ENCODE results near the gene SORCS2.
"Not testable (repeated sequence)": the region's sequence is repeated elsewhere in the genome, so short reads cannot be mapped to it uniquely, and the experiment has no call there.

The SORCS2 gene

GRCh38 chr4:7156761-7157488 is 35.4 kb upstream of the SORCS2 start:
- Mint-ChIP-seq H3K36me3 (no peaks in the 10 kb centered on the region), H3K27ac (no peak overlapping the region), H3K4me3 (no peak overlapping the region), H3K9me3 (no peaks in the 10 kb centered on the region), H3K4me1 (no peaks in the 10 kb centered on the region)
- no peak for DNase-seq (ENCODE audit: low spot score in 2 of 2)
- no peak for ATAC-seq

- H3K9me3 Mint-ChIP-seq = no peaks in the 10 kb centered on the region
- no peak overlapping the region for H3K4me3 Mint-ChIP-seq
- no peak overlapping the region for H3K27ac Mint-ChIP-seq
- H3K36me3 Mint-ChIP-seq = no peaks in the 10 kb centered on the region
- ATAC-seq = no peak
- no peaks in the 10 kb centered on the region for H3K4me1 Mint-ChIP-seq
- DNase-seq (ENCODE audit: low spot score in 2 of 2) = no peak
Observed at GRCh38 chr4:7157666-7158065, 34.7 kb upstream of the SORCS2 start.

GRCh38 chr4:7158081-7158750 is 34.1 kb upstream of the SORCS2 start:
- Mint-ChIP-seq H3K4me3 (no peak overlapping the region), H3K27ac (no peak overlapping the region), H3K4me1 (no peaks in the 10 kb centered on the region), H3K9me3 (no peaks in the 10 kb centered on the region), H3K36me3 (no peaks in the 10 kb centered on the region)
- ATAC-seq (no peak), DNase-seq (ENCODE audit: low spot score in 2 of 2) (no peak)

GRCh38 chr4:7158991-7159390 is 33.3 kb upstream of the SORCS2 start:
- Mint-ChIP-seq H3K9me3 (no peaks in the 10 kb centered on the region), H3K4me3 (no peak overlapping the region), H3K27ac (no peak overlapping the region), H3K36me3 (no peaks in the 10 kb centered on the region), H3K4me1 (no peaks in the 10 kb centered on the region)
- DNase-seq (ENCODE audit: low spot score in 2 of 2) = no peak
- no peak for ATAC-seq

- Mint-ChIP-seq H3K9me3 (no peaks in the 10 kb centered on the region), H3K27ac (no peak overlapping the region), H3K4me3 (no peak overlapping the region), H3K4me1 (no peaks in the 10 kb centered on the region), H3K36me3 (no peaks in the 10 kb centered on the region)
- no peak for ATAC-seq
- DNase-seq (ENCODE audit: low spot score in 2 of 2) = no peak
Observed at GRCh38 chr4:7159923-7160322, 32.4 kb upstream of the SORCS2 start.

- Mint-ChIP-seq H3K36me3 (no peaks in the 10 kb centered on the region), H3K4me1 (no peaks in the 10 kb centered on the region)
- no peak for ATAC-seq
Observed at GRCh38 chr4:7160439-7160838, 31.9 kb upstream of the SORCS2 start.

GRCh38 chr4:7160951-7161440 is 31.3 kb upstream of the SORCS2 start:
- Mint-ChIP-seq H3K4me3 (no peak overlapping the region), H3K36me3 (no peaks in the 10 kb centered on the region), H3K4me1 (no peaks in the 10 kb centered on the region), H3K27ac (no peak overlapping the region), H3K9me3 (no peaks in the 10 kb centered on the region)
- no peak for ATAC-seq
- DNase-seq (ENCODE audit: low spot score in 2 of 2) = no peak

More at GRCh38 chr4:7160439-7160838, 31.9 kb upstream of the SORCS2 start:
- H3K4me3 Mint-ChIP-seq = no peak overlapping the region
- H3K27ac Mint-ChIP-seq = no peak overlapping the region
- no peaks in the 10 kb centered on the region for H3K9me3 Mint-ChIP-seq
- DNase-seq (ENCODE audit: low spot score in 2 of 2) = no peak

GRCh38 chr4:7161721-7162214 is 30.6 kb upstream of the SORCS2 start:
- Mint-ChIP-seq H3K9me3 (no peaks in the 10 kb centered on the region), H3K4me1 (no peaks in the 10 kb centered on the region), H3K4me3 (no peak overlapping the region), H3K36me3 (no peaks in the 10 kb centered on the region), H3K27ac (no peak overlapping the region)
- ATAC-seq (no peak), DNase-seq (ENCODE audit: low spot score in 2 of 2) (no peak)

GRCh38 chr4:7165056-7165873 is 27.1 kb upstream of the SORCS2 start:
- not testable (repeated sequence) for H3K27ac Mint-ChIP-seq; H3K36me3 Mint-ChIP-seq; H3K9me3 Mint-ChIP-seq; DNase-seq (ENCODE audit: low spot score in 2 of 2); H3K4me3 Mint-ChIP-seq; ATAC-seq
- peaks cover 16% of the 10 kb centered on the region for H3K4me1 Mint-ChIP-seq

- H3K4me1 Mint-ChIP-seq = peaks cover 16% of the 10 kb centered on the region
- no peak overlapping the region for H3K27ac Mint-ChIP-seq
- H3K4me3 Mint-ChIP-seq = no peak overlapping the region
- H3K9me3 Mint-ChIP-seq = no peaks in the 10 kb centered on the region
- H3K36me3 Mint-ChIP-seq = no peaks in the 10 kb centered on the region
- ATAC-seq (no peak), DNase-seq (ENCODE audit: low spot score in 2 of 2) (no peak)
Observed at GRCh38 chr4:7165874-7166201, 26.5 kb upstream of the SORCS2 start.

GRCh38 chr4:7166237-7166636 is 26.1 kb upstream of the SORCS2 start:
- no peak overlapping the region for H3K27ac Mint-ChIP-seq
- H3K4me1 Mint-ChIP-seq = peaks cover 16% of the 10 kb centered on the region
- DNase-seq (ENCODE audit: low spot score in 2 of 2) = no peak
- no peak overlapping the region for H3K4me3 Mint-ChIP-seq
- no peak for ATAC-seq
- no peaks in the 10 kb centered on the region for H3K9me3 Mint-ChIP-seq
- H3K36me3 Mint-ChIP-seq = no peaks in the 10 kb centered on the region

GRCh38 chr4:7166981-7167700 is 25.2 kb upstream of the SORCS2 start:
- ATAC-seq (no peak), DNase-seq (ENCODE audit: low spot score in 2 of 2) (no peak)
- no peaks in the 10 kb centered on the region for H3K36me3 Mint-ChIP-seq
- no peaks in the 10 kb centered on the region for H3K9me3 Mint-ChIP-seq
- no peak overlapping the region for H3K4me3 Mint-ChIP-seq
- no peak overlapping the region for H3K27ac Mint-ChIP-seq
- H3K4me1 Mint-ChIP-seq = peaks cover 16% of the 10 kb centered on the region

GRCh38 chr4:7167706-7168105 is 24.6 kb upstream of the SORCS2 start:
- Mint-ChIP-seq H3K4me1 (peaks cover 16% of the 10 kb centered on the region), H3K9me3 (no peaks in the 10 kb centered on the region), H3K36me3 (no peaks in the 10 kb centered on the region), H3K4me3 (no peak overlapping the region), H3K27ac (no peak overlapping the region)
- DNase-seq (ENCODE audit: low spot score in 2 of 2) = no peak
- ATAC-seq = no peak

GRCh38 chr4:7168106-7168505 is 24.2 kb upstream of the SORCS2 start:
- Mint-ChIP-seq H3K4me1 (peaks cover 16% of the 10 kb centered on the region), H3K9me3 (no peaks in the 10 kb centered on the region), H3K36me3 (no peaks in the 10 kb centered on the region), H3K4me3 (no peak overlapping the region), H3K27ac (no peak overlapping the region)
- no peak for DNase-seq (ENCODE audit: low spot score in 2 of 2)
- no peak for ATAC-seq

GRCh38 chr4:7169134-7169533 is 23.2 kb upstream of the SORCS2 start:
- no peaks in the 10 kb centered on the region for H3K9me3 Mint-ChIP-seq
- peak overlapping the region; percentile 32 for H3K27ac Mint-ChIP-seq

More at GRCh38 chr4:7169134-7169533, 23.2 kb upstream of the SORCS2 start:
- Mint-ChIP-seq H3K4me3 (peak overlapping the region; percentile 15), H3K36me3 (no peaks in the 10 kb centered on the region), H3K4me1 (peaks cover 16% of the 10 kb centered on the region)
- no peak for DNase-seq (ENCODE audit: low spot score in 2 of 2)
- ATAC-seq = no peak
